ENCODE measurements around the gene METTL8.

- TF ChIP-seq CTCF (IDR thresholded peaks at IDR 0.05) (no peak), POLR2AphosphoS5 (IDR thresholded peaks at IDR 0.05) (no peak), POLR2A (IDR thresholded peaks at IDR 0.05) (no peak)
Measured at GRCh38 chr2:171327043-171327496, 106.7 kb downstream of the METTL8 start.

Data from prostate gland (tissue), 2 donors.